ENCODE measurements around the gene DNAH6. TPM values are rescaled to one million over a fixed set of nuclear protein-coding genes. Genes with fewer than 3 reads are reported as not detected.

DNAH6 gene
- total RNA-seq, 1 experiment from 2014 or later: 0.32 TPM

DNA sequence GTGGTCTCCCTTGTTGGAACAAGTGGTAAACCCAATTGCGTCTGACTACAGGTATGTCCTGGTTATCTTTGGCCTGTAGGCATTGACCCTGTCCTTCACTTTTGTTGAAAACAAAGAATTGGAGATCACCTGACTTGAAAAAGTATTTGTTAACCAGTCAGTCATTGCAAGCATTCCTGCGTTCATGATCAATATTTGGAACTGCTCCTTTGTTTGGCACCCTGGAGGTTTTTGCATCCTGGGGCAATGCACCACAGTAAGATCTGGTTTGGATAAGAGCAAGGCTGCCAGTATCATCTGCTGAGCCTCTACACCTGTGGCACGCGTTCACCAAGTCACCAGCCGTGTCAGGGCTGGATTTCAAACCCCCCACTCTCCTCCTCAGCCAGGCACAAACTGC, 115.7 kb downstream of the DNAH6 start:
- Histone ChIP-seq H3K36me3 (ENCODE audit: control insufficient read depth, insufficient read depth, low read length) (no peaks in the 10 kb centered on the region), H3K9me3 (no peaks in the 10 kb centered on the region), H3K4me3 (ENCODE audit: low read depth, low read length) (no peak overlapping the region), H3K27me3 (replicated peaks; ENCODE audit: control insufficient read depth, insufficient read depth, low read length) (no peaks in the 10 kb centered on the region), H3K4me1 (no peaks in the 10 kb centered on the region)
- TF ChIP-seq, protein P1, sequence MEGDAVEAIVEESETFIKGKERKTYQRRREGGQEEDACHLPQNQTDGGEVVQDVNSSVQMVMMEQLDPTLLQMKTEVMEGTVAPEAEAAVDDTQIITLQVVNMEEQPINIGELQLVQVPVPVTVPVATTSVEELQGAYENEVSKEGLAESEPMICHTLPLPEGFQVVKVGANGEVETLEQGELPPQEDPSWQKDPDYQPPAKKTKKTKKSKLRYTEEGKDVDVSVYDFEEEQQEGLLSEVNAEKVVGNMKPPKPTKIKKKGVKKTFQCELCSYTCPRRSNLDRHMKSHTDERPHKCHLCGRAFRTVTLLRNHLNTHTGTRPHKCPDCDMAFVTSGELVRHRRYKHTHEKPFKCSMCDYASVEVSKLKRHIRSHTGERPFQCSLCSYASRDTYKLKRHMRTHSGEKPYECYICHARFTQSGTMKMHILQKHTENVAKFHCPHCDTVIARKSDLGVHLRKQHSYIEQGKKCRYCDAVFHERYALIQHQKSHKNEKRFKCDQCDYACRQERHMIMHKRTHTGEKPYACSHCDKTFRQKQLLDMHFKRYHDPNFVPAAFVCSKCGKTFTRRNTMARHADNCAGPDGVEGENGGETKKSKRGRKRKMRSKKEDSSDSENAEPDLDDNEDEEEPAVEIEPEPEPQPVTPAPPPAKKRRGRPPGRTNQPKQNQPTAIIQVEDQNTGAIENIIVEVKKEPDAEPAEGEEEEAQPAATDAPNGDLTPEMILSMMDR (IDR thresholded peaks at IDR 0.05; ENCODE audit: insufficient read depth in 1 of 2, low read depth in 1 of 2, low read length in 1 of 2, severe bottlenecking in 1 of 2, unreplicated experiment in 1 of 2): no peak
- H3K9me3 Mint-ChIP-seq (ENCODE audit: unreplicated experiment): no peaks in the 10 kb centered on the region
- H3K27ac Mint-ChIP-seq (ENCODE audit: unreplicated experiment): no peak overlapping the region
- ChIA-PET POLR2A (no interaction called here), CTCF (interaction anchor here (1.1 to 1.4 kb wide), 2 partner anchors 102 to 134 kb away, joined by 3 to 5 read pairs; no protein-coding TSS in a partner anchor)
- DNase-seq: no peak
- no peak overlapping the region for H3K4me3 Mint-ChIP-seq (ENCODE audit: unreplicated experiment)
- H3K4me1 Mint-ChIP-seq (ENCODE audit: low read depth, unreplicated experiment): peaks cover 12% of the 10 kb centered on the region
- intact Hi-C loops (cut with micrococcal nuclease; ENCODE audit: unreplicated experiment): loop anchor here (1.0 to 5.0 kb wide), 6 partner anchors 106 to 315 kb away; partner anchors contain the start of gene SUCLG1
- H3K36me3 Mint-ChIP-seq (ENCODE audit: insufficient read depth, unreplicated experiment): no peaks in the 10 kb centered on the region
- no TSS peak for BruUV-seq (replicated peaks)
- H3K27me3 Mint-ChIP-seq (ENCODE audit: insufficient read depth, unreplicated experiment): no peaks in the 10 kb centered on the region

DNA sequence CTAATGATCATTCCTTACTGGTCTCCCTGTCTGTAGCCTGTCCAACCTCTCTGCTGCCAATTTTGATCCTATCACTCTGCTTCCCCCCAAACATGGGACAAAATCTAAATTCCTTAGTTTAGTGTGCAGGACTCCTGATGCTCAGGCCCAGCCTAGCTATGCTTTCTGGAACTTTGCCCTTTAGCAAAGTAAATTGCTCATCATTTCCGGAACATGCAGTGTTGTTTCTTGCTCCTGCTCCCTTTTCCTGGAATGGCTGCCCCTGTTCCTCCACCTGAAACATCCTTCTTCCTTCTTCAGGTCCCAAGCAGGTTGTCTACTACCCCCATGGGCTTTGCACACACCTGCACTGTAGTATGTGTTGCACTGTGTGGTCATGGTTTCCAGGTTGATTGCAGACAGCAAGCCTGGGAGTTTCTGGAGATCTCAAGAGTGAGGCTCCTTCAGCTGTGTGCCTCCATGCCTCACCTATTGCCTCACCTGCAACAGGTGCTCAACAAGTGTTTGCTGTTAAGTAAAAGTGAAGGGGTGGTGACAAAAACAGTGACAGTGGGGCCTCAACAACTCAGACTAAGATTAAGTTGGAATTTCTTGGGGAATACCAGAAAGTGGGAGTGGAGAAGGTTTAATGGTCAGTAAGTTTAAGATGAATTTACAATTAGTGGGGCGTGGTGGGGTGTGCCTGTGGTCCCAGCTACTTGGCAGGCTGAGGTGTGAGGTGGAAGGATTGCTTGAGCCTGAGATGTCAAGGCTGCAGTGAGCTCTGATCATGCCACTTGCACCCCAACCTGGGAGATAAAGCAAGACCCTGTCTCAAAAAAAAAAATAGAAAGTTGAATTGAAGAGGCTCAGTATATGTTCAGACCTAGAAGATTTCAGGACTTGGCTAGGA, 120.0 kb downstream of the DNAH6 start:
- Histone ChIP-seq H3K4me3 (ENCODE audit: low read depth, low read length) (no peak overlapping the region), H3K9me3 (no peaks in the 10 kb centered on the region), H3K27me3 (replicated peaks; ENCODE audit: control insufficient read depth, insufficient read depth, low read length) (no peaks in the 10 kb centered on the region), H3K36me3 (ENCODE audit: control insufficient read depth, insufficient read depth, low read length) (no peaks in the 10 kb centered on the region), H3K4me1 (no peaks in the 10 kb centered on the region)
- ChIA-PET CTCF (no interaction called here), POLR2A (no interaction called here)
- H3K27ac Mint-ChIP-seq (ENCODE audit: unreplicated experiment): no peak overlapping the region
- peaks cover 7% of the 10 kb centered on the region for H3K4me1 Mint-ChIP-seq (ENCODE audit: low read depth, unreplicated experiment)
- no TSS peak for BruUV-seq (replicated peaks)
- no peaks in the 10 kb centered on the region for H3K27me3 Mint-ChIP-seq (ENCODE audit: insufficient read depth, unreplicated experiment)
- H3K4me3 Mint-ChIP-seq (ENCODE audit: unreplicated experiment): no peak overlapping the region
- no peaks in the 10 kb centered on the region for H3K9me3 Mint-ChIP-seq (ENCODE audit: unreplicated experiment)
- TF ChIP-seq, protein P1 (IDR thresholded peaks at IDR 0.05; ENCODE audit: insufficient read depth in 1 of 2, low read depth in 1 of 2, low read length in 1 of 2, severe bottlenecking in 1 of 2, unreplicated experiment in 1 of 2): no peak
- no peaks in the 10 kb centered on the region for H3K36me3 Mint-ChIP-seq (ENCODE audit: insufficient read depth, unreplicated experiment)
- DNase-seq: no peak
- intact Hi-C loops (cut with micrococcal nuclease; ENCODE audit: unreplicated experiment): no loop called here

DNA sequence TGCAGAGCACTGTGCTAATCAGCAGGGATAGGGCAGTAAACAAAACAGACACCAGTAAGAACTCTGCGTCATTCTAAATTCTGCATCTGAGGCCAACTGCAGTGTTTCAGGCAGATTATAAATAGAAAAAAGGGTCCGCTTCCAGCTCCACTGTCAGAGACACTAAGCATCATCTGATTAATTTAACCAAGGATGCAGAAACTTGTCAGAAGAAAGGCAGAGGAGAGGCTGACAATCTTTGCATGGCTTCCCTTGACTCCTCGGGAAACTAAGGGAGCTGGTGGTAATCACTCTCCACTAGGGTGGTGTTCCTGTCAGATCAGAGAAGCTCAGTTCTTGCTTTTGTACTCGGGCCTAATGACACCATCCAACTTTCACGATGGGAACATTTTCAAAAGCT, 123.5 kb downstream of the DNAH6 start:
- Histone ChIP-seq H3K9me3 (no peaks in the 10 kb centered on the region; the same call in 1 of the 2 replicates), H3K4me3 (ENCODE audit: low read depth, low read length) (no peak overlapping the region), H3K4me1 (no peaks in the 10 kb centered on the region), H3K36me3 (ENCODE audit: control insufficient read depth, insufficient read depth, low read length) (no peaks in the 10 kb centered on the region), H3K27me3 (replicated peaks; ENCODE audit: control insufficient read depth, insufficient read depth, low read length) (no peaks in the 10 kb centered on the region)
- intact Hi-C loops (cut with micrococcal nuclease; ENCODE audit: unreplicated experiment): no loop called here
- peaks cover 4% of the 10 kb centered on the region for H3K27me3 Mint-ChIP-seq (ENCODE audit: insufficient read depth, unreplicated experiment)
- H3K27ac Mint-ChIP-seq (ENCODE audit: unreplicated experiment): no peak overlapping the region
- H3K4me1 Mint-ChIP-seq (ENCODE audit: low read depth, unreplicated experiment): peaks cover 7% of the 10 kb centered on the region
- H3K36me3 Mint-ChIP-seq (ENCODE audit: insufficient read depth, unreplicated experiment): no peaks in the 10 kb centered on the region
- CTCF ChIA-PET: no interaction called here
- H3K9me3 Mint-ChIP-seq (ENCODE audit: unreplicated experiment): peaks cover 18% of the 10 kb centered on the region
- TF ChIP-seq, protein P1 (IDR thresholded peaks at IDR 0.05; ENCODE audit: insufficient read depth in 1 of 2, low read depth in 1 of 2, low read length in 1 of 2, severe bottlenecking in 1 of 2, unreplicated experiment in 1 of 2): no peak
- DNase-seq: no peak
- POLR2A ChIA-PET: no interaction called here
- BruUV-seq (replicated peaks): no TSS peak
- no peak overlapping the region for H3K4me3 Mint-ChIP-seq (ENCODE audit: unreplicated experiment)

All from Caco-2 (cell line).